GM23338 (cell line): ENCODE results near the gene TBX6. TPM values are rescaled to one million over a fixed set of nuclear protein-coding genes. Genes with fewer than 3 reads are reported as not detected.

ENCODE experiments used
- ATAC-seq: fragments of 200-7000 bp; cut with Tn5 transposase; 3 replicates; pipeline ENCODE4 v1.9.1; 2020
- DNase-seq: peaks from one replicate; pipeline ENCODE4 v3.0.0-alpha.2; 2015; ENCODE audit warnings: low spot score
- H2AFZ ChIP-seq: fragments of 200-600 bp; sonication (generic); 2 replicates; pipeline ENCODE4 v1.8.0; 2016; ENCODE audit warnings: antibody characterized with exemption, mild to moderate bottlenecking, moderate library complexity
- H3F3A ChIP-seq: fragments of 200-600 bp; sonication (generic); replicated peaks from 2 replicates; pipeline ENCODE4 v1.8.0; 2017; ENCODE audit warnings: antibody characterized with exemption, mixed run types, low read depth
- H3K27ac ChIP-seq: fragments of 200-600 bp; sonication (generic); 2 replicates; pipeline ENCODE4 v1.6.1; 2016; ENCODE audit warnings: low read depth
- H3K27me3 ChIP-seq: fragments of 200-600 bp; sonication (generic); 2 replicates; pipeline ENCODE4 v1.8.0; 2016; ENCODE audit warnings: mild to moderate bottlenecking, mixed run types, moderate library complexity; ENCODE audit not compliant: insufficient read depth
- H3K36me3 ChIP-seq: fragments of 200-600 bp; sonication (generic); 2 replicates; pipeline ENCODE4 v1.8.0; 2016; ENCODE audit warnings: mild to moderate bottlenecking; ENCODE audit not compliant: insufficient read depth
- H3K4me1 ChIP-seq: fragments of 200-600 bp; sonication (generic); 2 replicates; pipeline ENCODE4 v1.8.0; 2016; ENCODE audit warnings: mild to moderate bottlenecking, moderate library complexity; ENCODE audit not compliant: insufficient read depth
- H3K4me2 ChIP-seq: fragments of 200-600 bp; sonication (generic); 2 replicates; pipeline ENCODE4 v1.7.1; 2017; ENCODE audit warnings: mixed run types
- H3K4me3 ChIP-seq: fragments of 200-600 bp; sonication (generic); 2 replicates; pipeline ENCODE4 v1.6.1; 2016; ENCODE audit warnings: mixed run types
- H3K79me2 ChIP-seq: fragments of 200-600 bp; sonication (generic); replicated peaks from 2 replicates; pipeline ENCODE4 v1.8.0; 2017; ENCODE audit warnings: mild to moderate bottlenecking; ENCODE audit not compliant: insufficient read depth
- H3K9me2 ChIP-seq: fragments of 200-600 bp; sonication (generic); 2 replicates; pipeline ENCODE4 v1.8.0; 2017; ENCODE audit not compliant: insufficient read depth
- H4K20me1 ChIP-seq: fragments of 200-600 bp; sonication (generic); replicated peaks from 2 replicates; pipeline ENCODE4 v1.8.0; 2017; ENCODE audit warnings: mild to moderate bottlenecking; ENCODE audit not compliant: insufficient read depth
- H3K27ac Mint-ChIP-seq: 2 replicates; pipeline ENCODE4 v1.8.0; 2020; ENCODE audit warnings: inconsistent platforms, mild to moderate bottlenecking, moderate library complexity, mixed read lengths
- H3K27me3 Mint-ChIP-seq: 3 replicates; pipeline ENCODE4 v1.8.0; 2022; ENCODE audit warnings: low read depth, mild to moderate bottlenecking, moderate library complexity, mixed read lengths, inconsistent platforms; ENCODE audit not compliant: insufficient read depth, poor library complexity
- H3K36me3 Mint-ChIP-seq: 3 replicates; pipeline ENCODE4 v1.8.0; 2021; ENCODE audit warnings: low read depth, mild to moderate bottlenecking, inconsistent platforms, moderate library complexity, mixed read lengths
- H3K4me1 Mint-ChIP-seq: 3 replicates; pipeline ENCODE4 v1.8.0; 2020; ENCODE audit warnings: mild to moderate bottlenecking, inconsistent platforms, mixed read lengths
- H3K4me3 Mint-ChIP-seq: 3 replicates; pipeline ENCODE4 v1.8.0; 2021; ENCODE audit warnings: moderate library complexity, mild to moderate bottlenecking, inconsistent platforms, mixed read lengths
- H3K9me3 Mint-ChIP-seq: 3 replicates; pipeline ENCODE4 v1.8.0; 2020; ENCODE audit warnings: moderate library complexity, mild to moderate bottlenecking, inconsistent platforms, mixed read lengths
- NANOG ChIP-seq: IDR thresholded peaks from 2 replicates; pipeline ENCODE4 v1.6.1; 2016; ENCODE audit warnings: antibody characterized with exemption, borderline replicate concordance
- polyA plus RNA-seq: library from polyadenylated mRNA; unstranded; fragments of >200 nt; fragmentation: Nextera tagmentation; extraction: Ambion mirVana; gene quantifications from 2 replicates; pipeline ENCODE4 v1.2.1, GENCODE V29; 2016
- total RNA-seq: library from RNA; depleted of rRNA; stranded (reverse); fragments of >200 nt; shearing (Covaris generic); gene quantifications from 2 replicates; pipeline ENCODE4 v1.2.3, GENCODE V29; 2014
- TF ChIP-seq, protein P1 (sequence below): fragments of 250-450 bp; sonication (Bioruptor Pico); IDR thresholded peaks from 2 replicates; pipeline ENCODE4 v1.5.0; 2020; ENCODE audit warnings: mild to moderate bottlenecking, moderate library complexity
- TF ChIP-seq, protein P2 (sequence below): IDR thresholded peaks from one replicate; pipeline ENCODE4 v1.6.1; 2018; ENCODE audit warnings: antibody characterized with exemption; ENCODE audit not compliant: unreplicated experiment

The TBX6 gene
- total and polyA plus RNA-seq, 2 experiments from 2014 or later: 1.1 to 2.4 TPM

DNA sequence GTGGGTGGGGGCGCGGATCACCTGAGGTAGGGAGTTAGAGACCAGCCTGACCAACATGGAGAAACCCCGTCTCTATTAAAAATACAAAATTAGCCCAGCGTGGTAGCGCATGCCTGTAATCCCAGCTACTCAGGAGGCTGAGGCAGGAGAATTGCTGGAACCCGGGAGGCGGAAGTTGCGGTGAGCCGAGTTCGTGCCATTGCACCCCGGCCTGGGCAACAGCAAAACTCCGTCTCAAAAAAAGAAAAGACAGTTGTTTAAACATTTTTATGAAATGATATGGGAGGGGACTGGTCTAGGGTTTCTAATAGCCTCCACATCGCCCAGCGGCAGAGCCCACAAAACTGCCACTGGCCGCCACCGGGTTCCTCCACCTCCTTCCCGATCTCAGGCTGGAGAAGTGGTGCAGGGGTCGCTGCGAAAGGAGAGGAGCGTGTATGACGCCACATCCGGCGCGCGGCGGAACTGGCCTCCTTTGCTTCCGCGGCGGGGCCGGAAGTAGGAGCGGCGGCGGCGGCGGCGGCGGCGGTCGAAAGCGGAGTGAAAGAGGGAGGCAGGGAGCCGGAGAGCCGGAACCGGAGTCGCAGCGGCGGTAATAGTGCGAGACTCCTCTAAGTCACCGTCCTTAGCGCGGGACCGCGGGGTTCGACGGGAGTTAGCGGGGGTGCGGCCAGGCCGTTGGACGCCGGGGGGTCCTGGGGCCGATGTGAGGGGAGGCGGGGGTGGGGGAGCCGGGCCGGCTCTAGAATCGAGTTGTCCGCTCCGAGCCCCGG is 16.0 kb downstream of the TBX6 start, which contains the start of gene PPP4C (continued):
- TF ChIP-seq, protein P1, sequence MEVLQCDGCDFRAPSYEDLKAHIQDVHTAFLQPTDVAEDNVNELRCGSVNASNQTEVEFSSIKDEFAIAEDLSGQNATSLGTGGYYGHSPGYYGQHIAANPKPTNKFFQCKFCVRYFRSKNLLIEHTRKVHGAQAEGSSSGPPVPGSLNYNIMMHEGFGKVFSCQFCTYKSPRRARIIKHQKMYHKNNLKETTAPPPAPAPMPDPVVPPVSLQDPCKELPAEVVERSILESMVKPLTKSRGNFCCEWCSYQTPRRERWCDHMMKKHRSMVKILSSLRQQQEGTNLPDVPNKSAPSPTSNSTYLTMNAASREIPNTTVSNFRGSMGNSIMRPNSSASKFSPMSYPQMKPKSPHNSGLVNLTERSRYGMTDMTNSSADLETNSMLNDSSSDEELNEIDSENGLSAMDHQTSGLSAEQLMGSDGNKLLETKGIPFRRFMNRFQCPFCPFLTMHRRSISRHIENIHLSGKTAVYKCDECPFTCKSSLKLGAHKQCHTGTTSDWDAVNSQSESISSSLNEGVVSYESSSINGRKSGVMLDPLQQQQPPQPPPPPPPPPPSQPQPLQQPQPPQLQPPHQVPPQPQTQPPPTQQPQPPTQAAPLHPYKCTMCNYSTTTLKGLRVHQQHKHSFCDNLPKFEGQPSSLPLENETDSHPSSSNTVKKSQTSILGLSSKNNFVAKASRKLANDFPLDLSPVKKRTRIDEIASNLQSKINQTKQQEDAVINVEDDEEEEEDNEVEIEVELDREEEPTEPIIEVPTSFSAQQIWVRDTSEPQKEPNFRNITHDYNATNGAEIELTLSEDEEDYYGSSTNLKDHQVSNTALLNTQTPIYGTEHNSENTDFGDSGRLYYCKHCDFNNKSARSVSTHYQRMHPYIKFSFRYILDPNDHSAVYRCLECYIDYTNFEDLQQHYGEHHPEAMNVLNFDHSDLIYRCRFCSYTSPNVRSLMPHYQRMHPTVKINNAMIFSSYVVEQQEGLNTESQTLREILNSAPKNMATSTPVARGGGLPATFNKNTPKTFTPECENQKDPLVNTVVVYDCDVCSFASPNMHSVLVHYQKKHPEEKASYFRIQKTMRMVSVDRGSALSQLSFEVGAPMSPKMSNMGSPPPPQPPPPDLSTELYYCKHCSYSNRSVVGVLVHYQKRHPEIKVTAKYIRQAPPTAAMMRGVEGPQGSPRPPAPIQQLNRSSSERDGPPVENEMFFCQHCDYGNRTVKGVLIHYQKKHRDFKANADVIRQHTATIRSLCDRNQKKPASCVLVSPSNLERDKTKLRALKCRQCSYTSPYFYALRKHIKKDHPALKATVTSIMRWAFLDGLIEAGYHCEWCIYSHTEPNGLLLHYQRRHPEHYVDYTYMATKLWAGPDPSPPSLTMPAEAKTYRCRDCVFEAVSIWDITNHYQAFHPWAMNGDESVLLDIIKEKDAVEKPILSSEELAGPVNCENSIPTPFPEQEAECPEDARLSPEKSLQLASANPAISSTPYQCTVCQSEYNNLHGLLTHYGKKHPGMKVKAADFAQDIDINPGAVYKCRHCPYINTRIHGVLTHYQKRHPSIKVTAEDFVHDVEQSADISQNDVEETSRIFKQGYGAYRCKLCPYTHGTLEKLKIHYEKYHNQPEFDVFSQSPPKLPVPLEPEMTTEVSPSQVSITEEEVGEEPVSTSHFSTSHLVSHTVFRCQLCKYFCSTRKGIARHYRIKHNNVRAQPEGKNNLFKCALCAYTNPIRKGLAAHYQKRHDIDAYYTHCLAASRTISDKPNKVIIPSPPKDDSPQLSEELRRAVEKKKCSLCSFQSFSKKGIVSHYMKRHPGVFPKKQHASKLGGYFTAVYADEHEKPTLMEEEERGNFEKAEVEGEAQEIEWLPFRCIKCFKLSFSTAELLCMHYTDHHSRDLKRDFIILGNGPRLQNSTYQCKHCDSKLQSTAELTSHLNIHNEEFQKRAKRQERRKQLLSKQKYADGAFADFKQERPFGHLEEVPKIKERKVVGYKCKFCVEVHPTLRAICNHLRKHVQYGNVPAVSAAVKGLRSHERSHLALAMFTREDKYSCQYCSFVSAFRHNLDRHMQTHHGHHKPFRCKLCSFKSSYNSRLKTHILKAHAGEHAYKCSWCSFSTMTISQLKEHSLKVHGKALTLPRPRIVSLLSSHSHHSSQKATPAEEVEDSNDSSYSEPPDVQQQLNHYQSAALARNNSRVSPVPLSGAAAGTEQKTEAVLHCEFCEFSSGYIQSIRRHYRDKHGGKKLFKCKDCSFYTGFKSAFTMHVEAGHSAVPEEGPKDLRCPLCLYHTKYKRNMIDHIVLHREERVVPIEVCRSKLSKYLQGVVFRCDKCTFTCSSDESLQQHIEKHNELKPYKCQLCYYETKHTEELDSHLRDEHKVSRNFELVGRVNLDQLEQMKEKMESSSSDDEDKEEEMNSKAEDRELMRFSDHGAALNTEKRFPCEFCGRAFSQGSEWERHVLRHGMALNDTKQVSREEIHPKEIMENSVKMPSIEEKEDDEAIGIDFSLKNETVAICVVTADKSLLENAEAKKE (CRISPR knock-in tag): no peak
- no peak for TF ChIP-seq NANOG

DNA sequence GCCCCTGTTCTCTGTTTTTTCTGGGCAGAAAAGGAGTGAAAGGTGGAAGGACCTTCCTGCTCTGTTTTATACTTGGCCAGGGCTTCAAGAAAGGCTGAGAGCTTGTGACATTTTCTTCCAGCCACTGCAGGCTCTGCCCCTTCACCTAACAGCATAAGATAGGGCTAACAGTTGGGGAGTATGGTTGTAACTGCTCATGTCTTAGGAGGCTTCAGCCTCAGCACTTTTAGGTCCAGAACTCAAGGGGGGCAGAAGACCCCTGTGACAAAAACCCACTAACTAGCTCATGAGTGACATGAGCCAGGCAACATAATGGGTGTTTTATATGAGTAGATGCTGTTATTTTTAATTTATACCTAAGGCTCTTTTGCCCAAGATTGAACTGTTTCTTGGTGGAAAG is 21.2 kb downstream of the TBX6 start:
- Mint-ChIP-seq H3K27me3 (peaks cover 28% of the 10 kb centered on the region), H3K4me3 (no peak overlapping the region), H3K4me1 (peaks cover 12% of the 10 kb centered on the region), H3K27ac (no peak overlapping the region), H3K9me3 (no peaks in the 10 kb centered on the region), H3K36me3 (peaks cover 69% of the 10 kb centered on the region)
- Histone ChIP-seq H3K27me3 (no peaks in the 10 kb centered on the region), H4K20me1 (peaks cover 42% of the 10 kb centered on the region), H3K36me3 (peaks cover 33% of the 10 kb centered on the region), H3K4me2 (no peak overlapping the region), H3K4me1 (peaks cover 11% of the 10 kb centered on the region), H3K9me2 (no peaks in the 10 kb centered on the region), H3K27ac (no peak overlapping the region), H3F3A (peaks cover 65% of the 10 kb centered on the region), H2AFZ (no peak overlapping the region), H3K4me3 (no peak overlapping the region), H3K79me2 (peaks cover 36% of the 10 kb centered on the region)
- TF ChIP-seq, protein P2, sequence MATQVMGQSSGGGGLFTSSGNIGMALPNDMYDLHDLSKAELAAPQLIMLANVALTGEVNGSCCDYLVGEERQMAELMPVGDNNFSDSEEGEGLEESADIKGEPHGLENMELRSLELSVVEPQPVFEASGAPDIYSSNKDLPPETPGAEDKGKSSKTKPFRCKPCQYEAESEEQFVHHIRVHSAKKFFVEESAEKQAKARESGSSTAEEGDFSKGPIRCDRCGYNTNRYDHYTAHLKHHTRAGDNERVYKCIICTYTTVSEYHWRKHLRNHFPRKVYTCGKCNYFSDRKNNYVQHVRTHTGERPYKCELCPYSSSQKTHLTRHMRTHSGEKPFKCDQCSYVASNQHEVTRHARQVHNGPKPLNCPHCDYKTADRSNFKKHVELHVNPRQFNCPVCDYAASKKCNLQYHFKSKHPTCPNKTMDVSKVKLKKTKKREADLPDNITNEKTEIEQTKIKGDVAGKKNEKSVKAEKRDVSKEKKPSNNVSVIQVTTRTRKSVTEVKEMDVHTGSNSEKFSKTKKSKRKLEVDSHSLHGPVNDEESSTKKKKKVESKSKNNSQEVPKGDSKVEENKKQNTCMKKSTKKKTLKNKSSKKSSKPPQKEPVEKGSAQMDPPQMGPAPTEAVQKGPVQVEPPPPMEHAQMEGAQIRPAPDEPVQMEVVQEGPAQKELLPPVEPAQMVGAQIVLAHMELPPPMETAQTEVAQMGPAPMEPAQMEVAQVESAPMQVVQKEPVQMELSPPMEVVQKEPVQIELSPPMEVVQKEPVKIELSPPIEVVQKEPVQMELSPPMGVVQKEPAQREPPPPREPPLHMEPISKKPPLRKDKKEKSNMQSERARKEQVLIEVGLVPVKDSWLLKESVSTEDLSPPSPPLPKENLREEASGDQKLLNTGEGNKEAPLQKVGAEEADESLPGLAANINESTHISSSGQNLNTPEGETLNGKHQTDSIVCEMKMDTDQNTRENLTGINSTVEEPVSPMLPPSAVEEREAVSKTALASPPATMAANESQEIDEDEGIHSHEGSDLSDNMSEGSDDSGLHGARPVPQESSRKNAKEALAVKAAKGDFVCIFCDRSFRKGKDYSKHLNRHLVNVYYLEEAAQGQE: no peak
- ATAC-seq (no peak), DNase-seq (no peak)
